Right kidney (tissue), 9 donors: Measurements from ENCODE around the gene HDHD5.

Experiments used
- DNase-seq: peaks from one replicate; pipeline ENCODE4 v3.0.0-alpha.2; 2016
- long read RNA-seq, 8 donors: transcript quantifications; one replicate each; lab custom pipeline, GENCODE V29; 2026

Gene HDHD5
- long read RNA-seq, donor 1, transcript HDHD5-202 (8 exons, 1,799 nt) = major isoform, 14 of 21 reads
- long read RNA-seq, donor 1, partial matches to known transcripts = 0 of 21 reads
- long read RNA-seq, donor 1, other reads (novel, unspliced or antisense) = 5 of 21 reads
- long read RNA-seq, donor 2, transcript HDHD5-202 (8 exons, 1,799 nt) = major isoform, 11 of 12 reads
- long read RNA-seq, donor 2, partial matches to known transcripts = 0 of 12 reads
- long read RNA-seq, donor 2, other reads (novel, unspliced or antisense) = 0 of 12 reads
- long read RNA-seq, donor 3, transcript HDHD5-202 (8 exons, 1,799 nt) = major isoform, 8 of 9 reads
- long read RNA-seq, donor 3, partial matches to known transcripts = 0 of 9 reads
- long read RNA-seq, donor 3, other reads (novel, unspliced or antisense) = 0 of 9 reads
- long read RNA-seq, donor 4, transcript HDHD5-202 (8 exons, 1,799 nt) = major isoform, 9 of 11 reads
- long read RNA-seq, donor 4, partial matches to known transcripts = 0 of 11 reads
- long read RNA-seq, donor 4, other reads (novel, unspliced or antisense) = 0 of 11 reads
- long read RNA-seq, donor 5, transcript HDHD5-202 (8 exons, 1,799 nt) = major isoform, 10 of 18 reads
- long read RNA-seq, donor 5, partial matches to known transcripts = 5 of 18 reads
- long read RNA-seq, donor 5, other reads (novel, unspliced or antisense) = 0 of 18 reads
- long read RNA-seq, donor 6, transcript HDHD5-202 (8 exons, 1,799 nt) = major isoform, 11 of 22 reads
- long read RNA-seq, donor 6, partial matches to known transcripts = 9 of 22 reads
- long read RNA-seq, donor 6, other reads (novel, unspliced or antisense) = 0 of 22 reads
- long read RNA-seq, donor 7, transcript HDHD5-202 (8 exons, 1,799 nt) = major isoform, 16 of 31 reads
- long read RNA-seq, donor 7, partial matches to known transcripts = 6 of 31 reads
- long read RNA-seq, donor 7, other reads (novel, unspliced or antisense) = 7 of 31 reads
- long read RNA-seq, donor 8, transcript HDHD5-202 (8 exons, 1,799 nt) = major isoform, 8 of 16 reads
- long read RNA-seq, donor 8, partial matches to known transcripts = 8 of 16 reads
- long read RNA-seq, donor 8, other reads (novel, unspliced or antisense) = 0 of 16 reads

GRCh38 chr22:17158568-17159503, at the start of gene HDHD5:
Gene HDHD5, minus strand, starts transcription at chr22:17159277. Its CDS starts 26 bp downstream, at chr22:17159251.
- peak; percentile 97 for DNase-seq

DNA sequence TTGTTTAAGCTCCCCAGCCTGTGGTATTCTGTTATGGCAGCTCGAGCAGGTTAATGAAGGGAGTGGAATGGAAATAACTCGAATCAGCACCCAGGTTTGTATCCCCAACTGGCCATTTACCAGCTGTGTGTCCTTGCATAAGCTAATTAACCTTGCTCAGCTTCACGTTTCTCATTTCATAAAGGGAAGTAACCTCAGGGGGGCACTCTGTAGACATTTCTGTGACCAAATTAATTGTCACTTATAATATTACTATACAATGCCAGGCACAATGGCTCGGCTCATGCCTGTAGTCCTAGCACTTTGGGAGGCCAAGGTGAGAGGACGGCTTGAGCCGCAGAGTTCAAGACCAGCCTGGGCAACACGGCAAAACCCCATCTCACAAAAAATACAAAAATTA, 46.4 kb upstream of the HDHD5 start:
- no peak for DNase-seq

- no peak for DNase-seq
These were observed 42.3 kb upstream of the HDHD5 start for GRCh38 chr22:17201285-17201945.

GRCh38 chr22:17199003-17199731, 40.1 kb upstream of the HDHD5 start:
- DNase-seq = peak; percentile 74

GRCh38 chr22:17198170-17199002, 39.3 kb upstream of the HDHD5 start:
- peak; percentile 71 for DNase-seq

DNA sequence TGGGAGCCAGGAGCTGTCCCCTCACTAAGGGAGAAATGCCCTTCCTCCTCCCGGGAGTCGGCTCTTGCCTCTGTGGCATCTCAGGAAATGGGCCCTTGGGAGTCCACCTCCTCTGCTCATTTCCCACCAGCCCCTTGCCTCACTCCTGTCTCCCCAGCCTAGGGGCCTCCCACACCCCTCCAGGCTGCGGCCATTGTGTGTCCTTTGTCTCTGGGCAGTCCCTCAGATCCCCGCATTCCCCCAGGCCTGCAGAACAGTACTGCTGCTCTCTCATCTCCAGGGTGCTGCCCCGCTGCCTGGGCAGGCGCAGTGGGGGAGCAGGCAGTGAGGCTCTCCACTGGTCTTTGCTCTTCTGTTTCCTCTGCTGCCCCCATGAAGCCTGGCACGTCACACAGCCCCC, 35.1 kb upstream of the HDHD5 start:
- no peak for DNase-seq

DNA sequence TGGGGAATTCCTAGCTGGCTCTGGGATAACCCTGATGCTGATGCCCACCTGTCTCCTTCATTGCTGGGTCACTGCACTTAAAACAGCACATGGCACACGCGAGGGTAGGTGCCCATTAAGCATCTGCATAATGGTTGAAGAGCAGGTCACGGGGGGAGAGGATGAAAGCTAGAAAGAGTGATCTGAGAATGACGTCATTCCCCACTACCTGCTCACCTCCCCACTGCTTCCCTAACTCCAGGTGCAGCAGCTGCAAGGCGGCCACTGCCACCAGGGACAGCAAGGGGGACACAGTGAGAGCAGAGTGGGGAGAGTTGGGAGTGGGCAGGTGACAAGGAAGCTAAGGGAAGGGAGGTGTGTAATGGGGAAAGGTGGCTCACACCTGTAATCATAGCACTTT, 33.1 kb upstream of the HDHD5 start:
- DNase-seq = no peak

DNA sequence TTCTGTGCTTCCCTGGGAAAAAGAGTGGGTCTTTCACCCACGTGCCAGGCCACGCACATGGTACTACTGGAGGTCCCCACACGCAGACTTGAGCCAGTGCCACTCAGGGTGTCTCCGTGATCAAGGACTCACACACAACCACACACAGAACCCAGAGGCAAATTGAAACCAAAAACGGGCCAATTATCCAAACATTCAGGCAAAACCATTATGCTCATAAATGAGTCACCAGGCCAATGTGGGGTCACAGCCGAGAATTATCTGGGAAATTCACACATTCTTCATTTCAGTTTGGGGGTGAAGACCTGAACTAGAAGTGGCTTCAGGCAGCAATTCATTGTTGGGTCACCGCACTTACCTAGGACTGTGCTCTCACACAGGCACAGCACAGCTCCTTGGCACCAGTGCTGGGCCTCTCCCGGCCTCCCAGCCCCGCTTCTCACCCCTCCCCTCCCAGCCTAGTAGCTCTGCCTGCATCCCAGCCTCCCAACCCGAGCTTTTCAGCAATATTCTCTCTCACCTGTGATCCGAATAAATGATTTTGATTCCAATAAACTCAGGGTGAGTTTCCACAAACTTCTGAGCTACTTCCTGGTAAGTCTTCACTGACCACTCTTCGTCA, 32.2 kb upstream of the HDHD5 start:
- DNase-seq = no peak

DNA sequence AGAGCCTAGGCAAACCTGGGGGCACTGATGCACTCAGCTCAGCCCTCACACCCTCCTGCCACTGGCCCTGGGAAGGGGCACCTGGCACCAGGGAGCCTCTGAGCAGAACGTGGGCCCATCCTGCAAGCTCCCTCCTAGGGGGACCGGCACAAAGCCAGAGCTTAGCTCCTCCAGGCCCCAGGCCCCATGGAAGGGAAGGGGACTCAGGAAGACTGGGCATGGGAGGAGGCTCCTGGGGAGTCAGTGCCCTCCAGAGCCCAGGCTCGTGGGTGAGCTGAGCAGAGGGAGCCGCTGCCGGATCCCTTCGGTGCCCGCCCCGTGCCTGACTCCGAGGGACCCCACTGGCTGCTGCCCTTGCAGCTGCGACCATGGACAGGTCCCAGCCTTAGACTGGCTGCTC, 31.6 kb upstream of the HDHD5 start:
- DNase-seq = no peak

DNA sequence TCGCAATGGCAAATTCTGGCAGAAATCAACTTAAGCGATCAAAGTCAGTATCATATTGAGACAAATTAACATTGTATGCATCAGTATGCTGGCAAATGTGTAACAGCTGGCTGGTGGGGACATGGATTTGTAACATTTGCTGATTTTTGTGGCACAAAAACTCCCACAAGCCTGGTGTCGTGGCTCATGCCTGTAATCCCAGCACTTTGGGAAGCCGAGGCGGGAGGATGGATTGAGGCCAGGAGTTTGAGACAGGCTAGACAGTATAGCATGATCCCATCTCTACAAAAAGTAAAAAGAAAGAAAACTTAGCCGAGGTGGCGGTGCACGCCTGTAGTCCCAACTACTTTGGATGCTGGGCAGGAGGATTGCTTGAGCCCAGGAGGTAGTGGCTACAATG, 17.6 kb upstream of the HDHD5 start:
- no peak for DNase-seq

DNA sequence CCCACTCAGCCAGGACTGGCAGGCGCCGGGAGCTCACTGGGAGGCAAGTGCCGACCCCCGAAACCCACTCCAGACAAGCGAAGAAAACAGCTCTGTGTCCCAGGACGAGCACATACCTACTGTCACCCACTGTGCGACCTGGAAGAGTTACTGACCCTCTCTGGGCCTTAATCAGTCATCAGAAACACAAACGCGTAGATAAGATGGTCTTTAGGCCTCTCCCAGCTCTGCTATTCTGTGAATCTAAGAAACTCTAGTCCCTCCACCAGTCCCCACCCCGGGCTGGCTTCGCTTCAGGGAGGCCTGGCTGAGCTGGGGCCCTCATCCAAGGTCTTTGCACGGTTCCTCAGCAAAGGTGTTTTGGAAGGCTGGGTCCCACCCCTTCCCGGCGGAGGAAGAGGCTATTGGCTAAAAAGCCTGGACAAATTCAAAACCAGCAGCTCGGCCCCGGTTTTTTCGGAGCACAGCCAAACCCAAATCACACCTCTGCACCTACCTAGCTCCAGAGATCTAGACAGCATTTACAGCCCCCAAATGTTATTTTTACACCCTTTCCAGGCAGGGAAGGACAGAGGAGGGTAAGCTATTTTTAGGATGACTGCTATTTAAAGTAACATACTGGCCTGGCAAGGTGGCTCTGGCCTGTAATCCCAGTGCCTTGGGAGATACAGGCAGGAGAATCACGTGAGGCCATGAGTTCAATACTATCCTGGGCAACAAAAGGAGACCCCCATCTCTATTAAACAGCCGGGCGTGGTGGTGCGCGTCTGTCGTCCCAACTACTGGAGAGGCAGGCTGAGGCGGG, 13.2 kb upstream of the HDHD5 start:
- no peak for DNase-seq

DNA sequence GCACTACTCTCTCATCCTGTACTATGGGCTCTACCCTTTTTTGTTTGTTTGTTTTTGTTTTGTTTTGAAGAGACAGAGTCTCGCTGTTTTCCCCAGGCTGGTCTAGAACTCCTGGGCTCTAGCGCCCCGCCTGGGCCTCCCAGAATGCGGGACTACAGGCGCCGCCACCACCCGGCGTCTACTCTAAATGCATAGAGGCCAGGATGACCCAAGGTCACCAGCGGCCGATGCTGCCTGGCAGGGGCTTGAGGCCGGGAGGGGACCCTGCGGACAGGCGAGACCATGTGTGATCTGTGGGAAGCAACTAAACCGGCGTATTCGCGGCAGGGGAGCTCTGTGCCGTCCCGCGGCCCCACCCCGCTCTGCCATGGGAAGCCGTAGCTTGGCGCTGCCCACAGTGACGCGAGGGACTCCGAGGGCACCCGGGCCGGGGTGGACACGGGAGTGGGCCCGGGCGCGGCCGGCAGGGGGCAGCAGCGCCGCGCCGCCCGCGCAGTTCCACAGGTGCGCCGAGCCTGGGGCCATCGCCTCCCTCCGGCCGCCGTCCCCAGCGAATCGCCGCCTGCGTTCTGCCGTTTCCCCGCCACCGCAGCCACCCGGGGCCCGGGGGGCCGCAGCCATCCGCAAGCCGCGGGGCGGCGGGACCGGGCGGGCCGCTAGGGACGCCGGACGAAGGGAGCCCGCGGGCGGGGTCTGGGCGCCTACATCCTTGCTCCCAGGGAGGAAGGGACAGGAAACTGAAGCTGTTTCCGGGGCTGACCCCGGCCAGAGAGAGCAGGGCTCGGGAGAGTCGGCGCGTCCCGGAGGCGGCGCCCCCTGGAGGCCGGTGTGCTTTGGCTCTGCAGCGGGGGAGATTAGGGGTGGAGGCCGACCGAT, 12.3 kb upstream of the HDHD5 start:
- DNase-seq = peak; percentile 94

DNA sequence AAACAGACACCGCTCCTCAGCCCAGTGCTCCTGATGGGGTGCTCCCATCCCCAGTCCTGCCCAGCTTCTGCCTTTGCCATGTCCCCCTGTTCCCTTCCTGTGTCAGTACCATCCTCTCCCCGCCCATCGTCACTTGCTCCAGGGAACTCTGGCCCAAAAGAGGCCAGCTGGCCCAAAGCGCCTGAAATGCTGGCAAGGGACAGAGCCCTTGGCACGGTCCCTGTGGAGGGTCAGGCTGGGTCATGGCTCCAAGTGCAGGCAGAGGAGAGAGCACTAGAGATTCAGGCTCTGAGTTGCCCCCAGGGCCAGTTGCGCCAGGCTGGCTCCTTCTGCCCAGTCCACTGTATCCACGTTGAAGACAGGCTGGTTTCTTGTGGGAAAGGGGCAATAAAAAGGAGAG, 8.4 kb upstream of the HDHD5 start:
- no peak for DNase-seq

DNA sequence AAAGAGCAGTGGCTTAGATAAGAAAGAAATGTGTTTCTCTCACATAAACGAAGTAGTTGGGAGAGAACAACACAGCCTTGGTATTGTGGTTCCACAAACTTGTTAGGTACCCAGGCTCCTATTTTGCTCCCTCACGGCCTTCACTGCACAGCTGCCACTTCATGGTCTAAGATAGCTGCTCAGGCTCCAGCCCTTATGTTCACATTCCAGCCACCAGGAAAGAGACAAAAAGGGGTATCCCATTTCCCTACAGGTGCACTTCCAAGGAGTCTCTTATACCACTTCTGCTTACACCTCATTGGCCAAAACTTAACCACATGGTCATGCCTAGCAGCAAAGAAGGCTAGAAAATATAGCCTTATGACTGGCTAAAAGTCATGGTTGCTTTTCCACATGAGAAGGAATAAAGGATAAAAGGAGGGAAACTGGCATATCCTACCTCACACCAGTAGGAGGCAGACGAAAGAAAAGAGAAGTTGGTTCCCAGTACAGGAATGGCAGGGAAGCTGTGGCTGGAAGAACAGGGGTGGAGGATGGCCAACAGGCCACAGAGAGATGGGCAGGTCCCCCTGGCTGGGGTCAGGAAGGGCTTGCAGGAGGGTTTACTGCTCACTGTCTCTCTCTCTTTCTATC, 5.4 kb upstream of the HDHD5 start:
- DNase-seq = no peak

DNA sequence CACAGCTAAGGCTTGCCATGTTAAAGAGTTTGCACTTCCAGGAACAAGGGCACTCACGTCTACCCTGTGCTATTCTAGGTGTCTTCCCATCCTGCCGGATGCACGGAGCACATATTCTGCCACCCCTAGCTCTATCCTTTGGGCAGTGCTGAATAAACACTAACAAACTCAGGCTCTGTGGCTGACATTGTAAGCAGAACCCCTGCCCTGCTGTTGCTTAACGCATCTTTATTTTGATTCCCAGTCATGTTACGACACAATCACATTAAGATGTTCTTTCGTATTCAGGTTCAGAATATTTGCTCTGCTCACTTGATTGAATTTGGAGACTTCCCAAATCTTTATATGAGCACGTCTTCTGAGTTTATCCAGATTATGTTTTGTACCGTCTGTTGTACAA, 3.7 kb upstream of the HDHD5 start:
- no peak for DNase-seq

- no peak for DNase-seq
These were observed 2.9 kb upstream of the HDHD5 start for GRCh38 chr22:17161991-17162390.

- no peak for DNase-seq
These were observed 451 bp upstream of the HDHD5 start for GRCh38 chr22:17159504-17159951.
